Small intestine (tissue), 16 donors: ENCODE results near the gene RSBN1. TPM values are rescaled to one million over a fixed set of nuclear protein-coding genes. Genes with fewer than 3 reads are reported as not detected.

ENCODE experiments used
- DNase-seq, 2 donors: peaks; one replicate each; pipeline versions ENCODE4 v3.0.0 to v3.0.0-alpha.2; 2013
- FAIRE-seq: peaks from 2 replicates; lab custom pipeline; 2012; peaks lifted over from hg19 to GRCh38; lab: Jason Lieb, UNC
- H3K27ac ChIP-seq, 3 donors: one replicate each; pipeline ENCODE4 v1.5.1; 2013; ENCODE audit warnings: low read length in 2 of 3, mild to moderate bottlenecking in 2 of 3, control low read depth in 1 of 3, inconsistent platforms in 1 of 3, low read depth in 1 of 3, moderate library complexity in 1 of 3
- H3K27me3 ChIP-seq, 3 donors: one replicate each; pipeline ENCODE4 v1.6.1; 2013; ENCODE audit warnings: low read length in 3 of 3, inconsistent platforms in 1 of 3; ENCODE audit not compliant: control insufficient read depth in 3 of 3, insufficient read depth in 3 of 3
- H3K36me3 ChIP-seq, 3 donors: one replicate each; pipeline ENCODE4 v1.6.1; 2013; ENCODE audit warnings: low read length in 3 of 3, inconsistent platforms in 1 of 3, low read depth in 1 of 3, mild to moderate bottlenecking in 1 of 3, moderate library complexity in 1 of 3; ENCODE audit not compliant: control insufficient read depth in 3 of 3, insufficient read depth in 2 of 3
- H3K4me1 ChIP-seq, 3 donors: one replicate each; pipeline ENCODE4 v1.6.1; 2013; ENCODE audit warnings: low read length in 2 of 3, inconsistent platforms in 1 of 3, low read depth in 1 of 3, mild to moderate bottlenecking in 1 of 3, moderate library complexity in 1 of 3; ENCODE audit not compliant: control insufficient read depth in 3 of 3, insufficient read depth in 2 of 3
- H3K4me3 ChIP-seq, 3 donors: one replicate each; pipeline ENCODE4 v1.5.1; 2013; ENCODE audit warnings: low read length in 3 of 3, control low read depth in 1 of 3, inconsistent platforms in 1 of 3, low read depth in 1 of 3, mild to moderate bottlenecking in 1 of 3, moderate library complexity in 1 of 3
- H3K9me3 ChIP-seq, 2 donors: one replicate each; pipeline ENCODE4 v1.6.1; 2013; ENCODE audit warnings: low read depth in 1 of 2, low read length in 1 of 2; ENCODE audit not compliant: control insufficient read depth in 2 of 2, insufficient read depth in 1 of 2
- WGBS, 3 donors: extraction: QIAGEN DNeasy Blood & Tissue Kit; methylation state at CpG; one replicate each; pipeline ENCODE4 v1.1.7; 2013; 5-methylcytosine and 5-hydroxymethylcytosine counted together
- long read RNA-seq, 10 donors: transcript quantifications; one replicate each; lab custom pipeline, GENCODE V29; 2026
- polyA plus RNA-seq, 4 donors: library from polyadenylated mRNA; stranded (reverse) in 3 of 4; unstranded in 1 of 4; fragments of 200-250 nt in 3 of 4; fragments of 120-200 nt in 1 of 4; gene quantifications; one replicate each; pipeline versions ENCODE4 v1.2.1 to v1.2.3, GENCODE V29; 2013
- donor health status: healthy with polysubstance abuse.
- donor health status: control.
- donor health status: control.
- donor health status: Bipolar disorder and iron deficiency.
- donor health status: healthy.

Gene RSBN1
- 10 to 100 TPM in 1 of 4 donors, 1 to 10 TPM in 3; 4.7 to 19.5 (median 6.1) TPM for polyA plus RNA-seq
- long read RNA-seq, donor 1 = 0 reads
- long read RNA-seq, donor 2, partial matches to known transcripts = 6 of 6 reads
- long read RNA-seq, donor 2, other reads (novel, unspliced or antisense) = 0 of 6 reads
- long read RNA-seq, donor 3, full-length matches to known transcripts = 1 of 12 reads
- long read RNA-seq, donor 3, partial matches to known transcripts = 11 of 12 reads
- long read RNA-seq, donor 3, other reads (novel, unspliced or antisense) = 0 of 12 reads
- long read RNA-seq, donor 4 = 0 reads
- long read RNA-seq, donor 5 = 0 reads
- long read RNA-seq, donor 6, full-length matches to known transcripts = 1 of 7 reads
- long read RNA-seq, donor 6, partial matches to known transcripts = 6 of 7 reads
- long read RNA-seq, donor 6, other reads (novel, unspliced or antisense) = 0 of 7 reads
- long read RNA-seq, donor 7 = 0 reads
- long read RNA-seq, donor 8 = 0 reads
- long read RNA-seq, donor 9 = 0 reads
- long read RNA-seq, donor 10, full-length matches to known transcripts = 4 of 16 reads
- long read RNA-seq, donor 10, partial matches to known transcripts = 12 of 16 reads
- long read RNA-seq, donor 10, other reads (novel, unspliced or antisense) = 0 of 16 reads

DNA sequence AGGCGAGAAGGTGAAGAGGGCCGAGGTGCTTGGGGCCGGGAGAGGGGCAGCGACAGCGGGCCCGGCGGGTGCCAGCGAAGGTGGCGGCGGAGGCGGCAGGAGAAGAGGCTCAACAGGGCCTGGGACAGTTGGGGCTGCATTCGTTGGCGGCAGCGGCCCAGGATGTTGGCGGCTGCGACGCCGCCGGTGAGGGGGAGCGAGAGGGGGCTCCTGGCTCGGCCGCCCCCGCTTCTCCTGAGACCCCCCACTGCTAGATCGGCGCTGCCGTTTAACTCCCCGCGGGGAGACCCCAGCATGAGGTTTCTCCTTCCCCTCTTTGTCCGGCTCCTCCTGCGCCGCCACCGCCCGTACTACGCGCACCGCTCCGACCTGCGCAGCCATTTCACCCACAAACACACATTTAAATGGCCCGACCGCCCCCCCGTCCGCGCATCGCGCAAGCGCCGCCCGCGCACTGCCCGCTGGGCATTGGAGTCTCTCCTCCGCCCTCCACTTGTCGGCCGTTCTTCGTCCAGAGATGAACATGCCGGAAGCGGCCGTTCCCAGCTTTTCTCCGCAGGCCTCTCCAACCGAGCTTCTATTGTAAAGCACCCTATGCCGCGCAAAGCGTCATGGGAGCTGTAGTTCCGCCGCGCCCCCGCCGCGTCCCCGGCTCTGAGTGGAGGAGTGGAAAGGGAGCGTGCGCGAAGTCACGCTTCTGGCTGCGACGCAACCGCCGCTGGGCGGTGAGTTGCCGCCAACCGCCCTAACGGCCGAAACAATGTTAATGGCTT is at the start of gene RSBN1:
TSS of gene RSBN1 (minus strand) at position 589 of the 773 bp plus-strand sequence. CDS start at position 525, 64 bp downstream.
- Histone ChIP-seq H3K4me1 (peaks cover 3 to 9% (median 4%) of the 10 kb centered on the region in 3 donors), H3K9me3 (no peaks in the 10 kb centered on the region), H3K36me3 (peaks cover 0 to 3% (median 2%) of the 10 kb centered on the region in 3 donors), H3K27me3 (no peaks in the 10 kb centered on the region), H3K4me3 (peak within 1 kb of the TSS; percentile 83 to 95 (median 90)), H3K27ac (peak within 1 kb of the TSS; percentile 90 to 98 (median 96))
- peak; percentile 99 to 100 for DNase-seq
- WGBS, 3 donors = 0% methylated on average over 69 to 82 of the region's 82 CpGs
- peak; percentile 5 for FAIRE-seq

DNA sequence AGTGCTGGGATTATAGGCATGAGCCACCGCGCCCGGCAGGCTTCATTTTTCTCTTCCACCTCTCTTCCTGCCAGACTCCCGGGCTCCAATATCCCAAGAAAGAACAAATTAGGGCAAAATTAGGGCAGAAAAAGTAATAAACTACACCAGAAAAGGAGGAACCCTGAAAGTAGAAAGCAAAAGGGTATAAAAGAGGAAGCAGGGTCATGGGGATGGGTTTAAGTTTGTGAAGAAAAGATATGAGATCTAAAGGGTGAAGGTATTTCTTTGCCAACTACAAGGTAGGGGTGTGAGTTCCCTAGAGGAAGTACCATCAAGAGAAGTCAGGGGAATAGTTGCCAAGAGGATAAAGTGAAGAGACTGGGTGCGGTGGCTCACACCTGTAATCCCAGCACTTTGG is 49.4 kb upstream of the RSBN1 start:
- DNase-seq (no peak), FAIRE-seq (no peak)
- Histone ChIP-seq H3K36me3 (peaks cover 0 to 5% (median 4%) of the 10 kb centered on the region in 3 donors), H3K27ac (no peak overlapping the region), H3K27me3 (no peaks in the 10 kb centered on the region), H3K4me1 (peaks cover 0 to 5% (median 0%) of the 10 kb centered on the region in 3 donors), H3K4me3 (no peak overlapping the region), H3K9me3 (no peaks in the 10 kb centered on the region)
- 89 to 93% (median 90%) methylated on average over 5 of the region's 5 CpGs for WGBS, 3 donors

DNA sequence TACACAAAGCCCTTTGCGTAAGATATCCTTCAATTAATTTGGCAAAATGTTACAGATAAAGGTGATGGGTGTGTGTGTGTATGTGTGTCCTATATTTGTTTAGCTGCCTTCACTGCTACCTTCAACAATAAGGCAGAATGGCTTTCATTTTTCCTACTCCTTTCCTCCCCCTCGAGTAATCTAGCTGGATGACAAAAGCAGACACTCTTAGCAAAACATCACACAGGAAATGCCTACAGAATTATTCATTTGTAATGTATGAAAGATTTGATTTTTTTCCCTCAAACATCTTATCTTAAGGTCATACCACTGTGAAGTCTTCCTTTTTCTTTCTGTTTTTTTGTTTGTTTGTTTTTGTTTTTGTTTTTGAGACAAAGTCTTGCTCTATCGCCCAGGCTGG is 48.6 kb upstream of the RSBN1 start:
- Histone ChIP-seq H3K4me3 (no peak overlapping the region), H3K27ac (peak overlapping the region in 1 of 3 donors; percentile 41), H3K27me3 (no peaks in the 10 kb centered on the region), H3K36me3 (peaks cover 0 to 7% (median 4%) of the 10 kb centered on the region in 3 donors), H3K9me3 (no peaks in the 10 kb centered on the region), H3K4me1 (peaks cover 0 to 5% (median 0%) of the 10 kb centered on the region in 3 donors)
- no peak for DNase-seq
- no peak for FAIRE-seq
- WGBS, 3 donors = 59 to 69% (median 66%) methylated on average over 3 of the region's 3 CpGs

DNA sequence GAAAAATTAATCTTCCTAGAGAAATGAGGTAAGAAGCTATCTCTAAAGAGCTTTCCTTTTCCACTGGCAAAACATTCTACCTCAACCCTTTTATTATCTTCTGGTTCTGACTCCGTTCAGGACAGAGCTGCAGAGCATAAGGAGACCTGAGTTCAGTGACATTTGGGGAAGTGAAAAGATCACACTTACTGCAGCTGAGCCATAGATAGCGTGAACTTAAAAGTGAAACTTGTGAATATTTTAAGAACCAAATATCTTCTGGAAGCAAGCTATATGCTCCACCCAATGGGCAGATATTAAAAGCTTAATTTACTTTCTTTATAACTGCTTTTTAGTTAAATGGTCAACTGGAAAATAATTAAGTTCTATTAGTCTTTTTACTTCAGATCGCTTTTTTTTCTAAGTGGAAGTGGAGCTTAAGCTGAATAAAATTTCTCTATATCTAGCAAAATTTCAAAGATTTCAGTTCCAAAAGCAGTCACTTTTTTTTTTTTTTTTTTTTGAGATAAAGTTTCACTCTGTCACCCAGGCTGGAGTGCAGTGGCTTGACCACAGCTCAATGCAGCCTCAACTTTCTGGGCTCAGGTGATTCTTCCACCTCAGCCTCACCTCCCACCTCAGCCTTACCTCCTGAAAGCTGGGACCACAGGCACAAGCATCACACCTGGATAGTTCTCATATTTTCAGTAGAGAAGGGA is 47.4 kb upstream of the RSBN1 start:
- peaks cover 0 to 5% (median 0%) of the 10 kb centered on the region in 3 donors for H3K4me1 ChIP-seq
- H3K27me3 ChIP-seq = no peaks in the 10 kb centered on the region
- FAIRE-seq (no peak), DNase-seq (no peak)
- WGBS, 3 donors = 37 to 49% (median 45%) methylated on average over 3 of the region's 3 CpGs
- no peak overlapping the region for H3K4me3 ChIP-seq
- H3K27ac ChIP-seq = no peak overlapping the region
- H3K36me3 ChIP-seq = peaks cover 0 to 7% (median 4%) of the 10 kb centered on the region in 3 donors
- no peaks in the 10 kb centered on the region for H3K9me3 ChIP-seq

GRCh38 chr1:113858982-113859381 is 46.7 kb upstream of the RSBN1 start:
- Histone ChIP-seq H3K36me3 (peaks cover 0 to 7% (median 4%) of the 10 kb centered on the region in 3 donors), H3K4me3 (no peak overlapping the region), H3K27ac (no peak overlapping the region), H3K27me3 (no peaks in the 10 kb centered on the region), H3K9me3 (no peaks in the 10 kb centered on the region), H3K4me1 (peaks cover 0 to 5% (median 0%) of the 10 kb centered on the region in 3 donors)
- FAIRE-seq = no peak
- no peak for DNase-seq
- WGBS, 3 donors = 42 to 73% (median 60%) methylated on average over 1 of the region's 1 CpG

GRCh38 chr1:113858418-113858817 is 46.1 kb upstream of the RSBN1 start:
- no peak for DNase-seq
- 75 to 87% (median 81%) methylated on average over 3 of the region's 3 CpGs for WGBS, 3 donors
- H3K9me3 ChIP-seq = no peaks in the 10 kb centered on the region
- no peak overlapping the region for H3K4me3 ChIP-seq
- H3K36me3 ChIP-seq = peaks cover 0 to 7% (median 4%) of the 10 kb centered on the region in 3 donors
- no peaks in the 10 kb centered on the region for H3K27me3 ChIP-seq
- peaks cover 0 to 5% (median 0%) of the 10 kb centered on the region in 3 donors for H3K4me1 ChIP-seq
- no peak overlapping the region for H3K27ac ChIP-seq
- no peak for FAIRE-seq

DNA sequence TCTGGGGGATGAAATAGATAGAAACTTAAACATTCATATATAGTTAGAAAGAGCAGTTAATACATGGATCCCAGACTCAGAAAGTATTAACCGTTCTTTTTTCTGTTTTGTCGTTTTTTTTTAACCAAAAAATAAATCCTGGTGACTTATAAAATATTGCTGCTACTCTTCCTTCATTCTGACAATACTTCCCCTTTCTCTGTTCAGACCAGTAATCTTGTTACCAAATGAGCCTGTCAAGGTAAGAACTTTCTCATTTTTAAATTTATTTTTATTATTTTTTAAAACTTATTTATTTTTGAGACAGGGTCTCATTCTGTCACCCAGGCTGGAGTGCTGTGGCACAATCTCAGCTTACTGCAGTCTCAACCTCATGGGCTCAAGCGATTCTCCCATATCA is 45.5 kb upstream of the RSBN1 start:
- H3K9me3 ChIP-seq = no peaks in the 10 kb centered on the region
- H3K27ac ChIP-seq = no peak overlapping the region
- no peak overlapping the region for H3K4me3 ChIP-seq
- H3K27me3 ChIP-seq = no peaks in the 10 kb centered on the region
- WGBS, 3 donors = 73 to 91% (median 76%) methylated on average over 3 of the region's 3 CpGs
- no peak for DNase-seq
- FAIRE-seq = no peak
- peaks cover 0 to 7% (median 4%) of the 10 kb centered on the region in 3 donors for H3K36me3 ChIP-seq
- H3K4me1 ChIP-seq = peaks cover 0 to 5% (median 0%) of the 10 kb centered on the region in 3 donors
